GM13976 (cell line): ENCODE results near the gene HAPLN1.

Experiments used
- DNase-seq: peaks from one replicate; pipeline ENCODE4 v3.0.0; 2012; ENCODE audit warnings: low spot score
- in situ Hi-C: fragments of 300-500 bp; cut with MboI; formaldehyde crosslinking; loops from one replicate; pipeline ENCODE4 v1.12.0; 2022; ENCODE audit warnings: low sequenced_read_pairs, mixed read lengths, inconsistent platforms; ENCODE audit not compliant: unreplicated experiment
- TF ChIP-seq, protein P1 (sequence below): IDR thresholded peaks from 2 replicates; pipeline ENCODE4 v1.5.1; 2012; ENCODE audit warnings: borderline replicate concordance, mild to moderate bottlenecking; ENCODE audit not compliant: insufficient read depth; ENCODE audit errors: extremely low read depth, missing control alignments, control extremely low read depth

Gene HAPLN1

DNA sequence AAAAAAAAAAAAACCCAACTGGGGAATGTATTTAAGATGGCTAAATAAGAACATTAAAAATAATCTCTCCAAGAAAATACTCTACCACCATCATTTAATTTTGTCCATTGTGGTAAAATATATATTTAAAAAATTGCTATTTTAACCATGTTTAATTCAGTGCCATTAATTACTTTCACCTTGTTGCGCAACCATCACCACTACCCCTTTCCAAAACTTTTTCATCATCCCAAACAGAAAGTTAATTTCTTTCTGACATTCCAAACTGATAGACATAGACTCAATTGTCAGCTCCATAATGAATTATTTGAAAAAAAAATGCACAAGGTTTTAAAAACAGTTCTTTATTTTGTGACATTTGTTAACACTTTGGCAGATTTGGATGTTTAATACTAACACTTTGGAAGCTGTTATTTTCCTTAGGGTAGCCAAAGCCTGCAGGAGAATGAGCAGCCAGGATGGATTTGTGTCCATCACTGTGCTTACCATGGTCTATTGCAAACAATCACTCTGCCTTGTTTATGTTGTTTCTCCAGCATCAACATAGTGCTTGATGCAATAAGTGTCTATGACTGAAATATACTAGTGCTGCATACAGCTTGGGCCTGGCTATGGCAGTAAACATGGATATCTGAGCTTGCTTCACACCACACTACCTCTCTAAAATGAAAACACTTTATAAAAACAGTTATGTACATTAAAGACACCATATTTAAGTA is 62.7 kb downstream of the HAPLN1 start:
- no peak for DNase-seq
- TF ChIP-seq, protein P1, sequence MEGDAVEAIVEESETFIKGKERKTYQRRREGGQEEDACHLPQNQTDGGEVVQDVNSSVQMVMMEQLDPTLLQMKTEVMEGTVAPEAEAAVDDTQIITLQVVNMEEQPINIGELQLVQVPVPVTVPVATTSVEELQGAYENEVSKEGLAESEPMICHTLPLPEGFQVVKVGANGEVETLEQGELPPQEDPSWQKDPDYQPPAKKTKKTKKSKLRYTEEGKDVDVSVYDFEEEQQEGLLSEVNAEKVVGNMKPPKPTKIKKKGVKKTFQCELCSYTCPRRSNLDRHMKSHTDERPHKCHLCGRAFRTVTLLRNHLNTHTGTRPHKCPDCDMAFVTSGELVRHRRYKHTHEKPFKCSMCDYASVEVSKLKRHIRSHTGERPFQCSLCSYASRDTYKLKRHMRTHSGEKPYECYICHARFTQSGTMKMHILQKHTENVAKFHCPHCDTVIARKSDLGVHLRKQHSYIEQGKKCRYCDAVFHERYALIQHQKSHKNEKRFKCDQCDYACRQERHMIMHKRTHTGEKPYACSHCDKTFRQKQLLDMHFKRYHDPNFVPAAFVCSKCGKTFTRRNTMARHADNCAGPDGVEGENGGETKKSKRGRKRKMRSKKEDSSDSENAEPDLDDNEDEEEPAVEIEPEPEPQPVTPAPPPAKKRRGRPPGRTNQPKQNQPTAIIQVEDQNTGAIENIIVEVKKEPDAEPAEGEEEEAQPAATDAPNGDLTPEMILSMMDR = no peak
- in situ Hi-C loops = no loop called here

DNA sequence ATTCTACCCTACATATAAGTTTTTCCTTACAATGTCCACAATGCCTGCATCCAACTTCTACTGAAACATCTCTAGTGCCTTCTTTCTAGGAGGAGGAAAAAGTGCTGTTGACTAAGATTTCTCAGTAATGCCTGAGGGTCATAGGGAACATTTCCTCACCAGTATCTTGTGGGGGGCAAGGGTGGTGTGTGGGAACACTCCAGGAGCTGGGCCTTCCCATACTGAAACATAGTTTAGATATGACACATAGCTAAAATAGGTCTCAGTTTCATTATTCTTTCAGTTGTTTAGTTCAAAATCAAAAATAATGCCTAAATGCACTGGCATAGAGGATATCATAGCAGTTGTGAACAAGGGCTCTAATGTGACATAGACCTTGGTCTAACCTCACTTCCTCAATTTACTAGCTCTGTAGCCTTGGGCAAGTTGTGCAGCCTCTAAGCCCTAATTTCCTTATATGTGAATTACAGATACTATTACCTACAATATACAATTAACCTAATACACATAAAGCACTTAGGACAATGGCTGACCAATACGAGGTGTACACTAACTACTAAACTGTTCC is 66.1 kb downstream of the HAPLN1 start:
- TF ChIP-seq, protein P1 = no peak
- in situ Hi-C loops = no loop called here
- no peak for DNase-seq

DNA sequence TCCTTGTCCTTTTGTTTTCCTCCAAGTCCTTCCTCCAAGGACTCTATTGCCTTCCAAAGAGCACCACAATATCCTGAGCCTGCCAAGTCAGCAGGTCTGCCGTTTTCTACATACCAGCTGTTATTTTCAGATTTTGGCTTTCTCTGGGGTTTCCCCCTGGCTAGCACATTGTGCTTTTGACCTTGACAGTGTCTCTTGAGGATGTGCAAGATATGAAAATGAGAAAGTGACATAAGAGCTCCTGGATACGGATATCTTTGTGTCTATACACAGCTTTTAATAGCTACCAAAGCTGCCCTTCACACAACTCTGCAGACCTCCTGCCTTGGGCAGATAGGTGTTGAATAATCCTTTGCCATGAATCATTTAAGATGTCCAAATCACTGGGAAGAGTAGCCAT is 67.0 kb downstream of the HAPLN1 start:
- peak; percentile 40 for DNase-seq
- TF ChIP-seq, protein P1 = no peak
- in situ Hi-C loops = no loop called here

DNA sequence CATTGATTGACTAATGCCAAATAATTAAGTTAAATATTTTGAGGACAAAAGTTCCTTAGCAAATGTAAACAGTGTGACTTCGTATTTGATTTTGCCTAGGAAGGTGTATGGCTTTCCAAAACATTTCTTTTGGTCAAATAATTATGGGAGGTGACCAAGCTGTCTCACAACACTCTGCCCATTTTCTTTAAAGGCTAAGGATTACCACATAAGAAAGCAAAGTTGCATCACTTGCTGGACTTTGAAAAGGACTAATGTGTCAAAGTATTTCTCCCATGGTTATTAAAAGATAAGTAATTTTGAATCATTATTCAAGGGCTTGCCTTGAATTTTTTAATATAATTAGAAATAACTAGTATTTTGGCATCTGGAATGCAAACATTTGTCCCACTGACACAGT is 74.7 kb downstream of the HAPLN1 start:
- TF ChIP-seq, protein P1 = no peak
- no peak for DNase-seq
- in situ Hi-C loops = no loop called here

DNA sequence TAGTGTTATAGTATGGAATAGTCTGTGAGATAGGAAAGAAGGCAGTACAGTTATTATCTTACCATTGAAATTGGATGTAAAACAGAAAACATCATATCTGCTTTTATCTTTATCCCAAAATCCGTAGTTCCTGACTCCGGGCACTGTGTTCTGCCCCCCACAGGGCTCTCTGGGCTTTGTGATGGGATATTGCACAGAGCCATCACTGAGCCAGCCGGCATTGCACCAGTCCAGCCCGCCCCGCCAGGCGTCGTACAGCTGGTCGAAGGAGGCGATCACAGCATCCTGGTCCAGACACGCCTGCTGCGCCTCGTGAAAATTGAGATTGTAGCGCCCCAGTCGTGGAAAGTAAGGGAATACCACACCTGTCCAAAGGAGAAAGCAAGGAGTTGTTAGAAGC is 76.4 kb downstream of the HAPLN1 start:
- TF ChIP-seq, protein P1 = no peak
- DNase-seq = no peak
- in situ Hi-C loops = no loop called here

DNA sequence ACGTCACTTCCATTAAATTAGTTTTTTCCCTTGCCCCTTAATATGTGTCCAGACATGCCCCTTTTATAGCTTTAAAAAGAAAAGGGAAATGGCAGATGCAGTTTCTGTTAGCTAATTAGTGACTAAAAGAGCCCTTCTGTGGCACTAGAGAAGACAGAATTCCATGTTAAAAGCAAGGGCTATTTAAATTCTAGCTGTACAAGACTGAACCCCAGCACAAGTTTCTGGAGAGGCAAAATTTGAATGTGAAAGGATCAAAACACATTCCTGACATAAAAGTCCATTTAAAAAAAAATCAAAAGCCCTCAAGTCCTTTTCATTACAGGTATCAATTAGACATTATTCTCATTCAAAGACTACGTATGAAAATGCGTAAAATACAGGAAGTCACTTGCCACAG is 78.7 kb downstream of the HAPLN1 start:
- TF ChIP-seq, protein P1 = no peak
- no peak for DNase-seq
- in situ Hi-C loops = no loop called here
